HL-60 (cell line): ENCODE results near the gene NMU.

ENCODE experiments used
- GABPA ChIP-seq: IDR thresholded peaks from 2 replicates; pipeline ENCODE4 v1.6.1; 2012; ENCODE audit warnings: low read depth
- POLR2AphosphoS5 ChIP-seq: IDR thresholded peaks from 2 replicates; pipeline ENCODE4 v1.6.1; 2012; ENCODE audit warnings: low read depth
- SPI1 ChIP-seq: IDR thresholded peaks from 2 replicates; pipeline ENCODE4 v1.6.1; 2012; ENCODE audit warnings: low read depth, mild to moderate bottlenecking, borderline replicate concordance
- TF ChIP-seq, protein P1 (sequence below): IDR thresholded peaks from one replicate; pipeline ENCODE4 v1.5.1; 2011; ENCODE audit warnings: low read length, control low read depth, inconsistent platforms; ENCODE audit not compliant: insufficient read depth
- TF ChIP-seq, protein P2 (sequence below): IDR thresholded peaks from 2 replicates; pipeline ENCODE4 v1.6.1; 2012; ENCODE audit warnings: low read depth; ENCODE audit not compliant: insufficient replicate concordance

DNA sequence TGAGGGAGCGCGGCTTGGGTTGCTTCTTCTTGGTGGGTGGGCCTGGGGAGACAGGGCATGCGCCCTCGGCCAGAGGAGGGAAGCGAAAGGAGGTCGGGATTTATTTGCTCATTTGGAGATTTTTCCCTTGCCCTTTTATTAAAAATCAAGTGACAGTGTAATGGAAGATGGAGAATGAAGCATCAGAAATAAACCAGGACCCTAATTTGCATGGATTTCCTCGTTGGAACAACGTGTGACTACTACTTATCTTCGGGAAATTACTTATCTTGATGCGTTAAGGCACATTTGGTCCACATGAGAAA is 88.7 kb downstream of the NMU start:
- TF ChIP-seq, protein P1, sequence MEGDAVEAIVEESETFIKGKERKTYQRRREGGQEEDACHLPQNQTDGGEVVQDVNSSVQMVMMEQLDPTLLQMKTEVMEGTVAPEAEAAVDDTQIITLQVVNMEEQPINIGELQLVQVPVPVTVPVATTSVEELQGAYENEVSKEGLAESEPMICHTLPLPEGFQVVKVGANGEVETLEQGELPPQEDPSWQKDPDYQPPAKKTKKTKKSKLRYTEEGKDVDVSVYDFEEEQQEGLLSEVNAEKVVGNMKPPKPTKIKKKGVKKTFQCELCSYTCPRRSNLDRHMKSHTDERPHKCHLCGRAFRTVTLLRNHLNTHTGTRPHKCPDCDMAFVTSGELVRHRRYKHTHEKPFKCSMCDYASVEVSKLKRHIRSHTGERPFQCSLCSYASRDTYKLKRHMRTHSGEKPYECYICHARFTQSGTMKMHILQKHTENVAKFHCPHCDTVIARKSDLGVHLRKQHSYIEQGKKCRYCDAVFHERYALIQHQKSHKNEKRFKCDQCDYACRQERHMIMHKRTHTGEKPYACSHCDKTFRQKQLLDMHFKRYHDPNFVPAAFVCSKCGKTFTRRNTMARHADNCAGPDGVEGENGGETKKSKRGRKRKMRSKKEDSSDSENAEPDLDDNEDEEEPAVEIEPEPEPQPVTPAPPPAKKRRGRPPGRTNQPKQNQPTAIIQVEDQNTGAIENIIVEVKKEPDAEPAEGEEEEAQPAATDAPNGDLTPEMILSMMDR: no peak
- TF ChIP-seq GABPA (no peak), POLR2AphosphoS5 (no peak), SPI1 (no peak)
- TF ChIP-seq, protein P2, sequence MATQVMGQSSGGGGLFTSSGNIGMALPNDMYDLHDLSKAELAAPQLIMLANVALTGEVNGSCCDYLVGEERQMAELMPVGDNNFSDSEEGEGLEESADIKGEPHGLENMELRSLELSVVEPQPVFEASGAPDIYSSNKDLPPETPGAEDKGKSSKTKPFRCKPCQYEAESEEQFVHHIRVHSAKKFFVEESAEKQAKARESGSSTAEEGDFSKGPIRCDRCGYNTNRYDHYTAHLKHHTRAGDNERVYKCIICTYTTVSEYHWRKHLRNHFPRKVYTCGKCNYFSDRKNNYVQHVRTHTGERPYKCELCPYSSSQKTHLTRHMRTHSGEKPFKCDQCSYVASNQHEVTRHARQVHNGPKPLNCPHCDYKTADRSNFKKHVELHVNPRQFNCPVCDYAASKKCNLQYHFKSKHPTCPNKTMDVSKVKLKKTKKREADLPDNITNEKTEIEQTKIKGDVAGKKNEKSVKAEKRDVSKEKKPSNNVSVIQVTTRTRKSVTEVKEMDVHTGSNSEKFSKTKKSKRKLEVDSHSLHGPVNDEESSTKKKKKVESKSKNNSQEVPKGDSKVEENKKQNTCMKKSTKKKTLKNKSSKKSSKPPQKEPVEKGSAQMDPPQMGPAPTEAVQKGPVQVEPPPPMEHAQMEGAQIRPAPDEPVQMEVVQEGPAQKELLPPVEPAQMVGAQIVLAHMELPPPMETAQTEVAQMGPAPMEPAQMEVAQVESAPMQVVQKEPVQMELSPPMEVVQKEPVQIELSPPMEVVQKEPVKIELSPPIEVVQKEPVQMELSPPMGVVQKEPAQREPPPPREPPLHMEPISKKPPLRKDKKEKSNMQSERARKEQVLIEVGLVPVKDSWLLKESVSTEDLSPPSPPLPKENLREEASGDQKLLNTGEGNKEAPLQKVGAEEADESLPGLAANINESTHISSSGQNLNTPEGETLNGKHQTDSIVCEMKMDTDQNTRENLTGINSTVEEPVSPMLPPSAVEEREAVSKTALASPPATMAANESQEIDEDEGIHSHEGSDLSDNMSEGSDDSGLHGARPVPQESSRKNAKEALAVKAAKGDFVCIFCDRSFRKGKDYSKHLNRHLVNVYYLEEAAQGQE: no peak
